ENCODE data around the gene STK39.
"Not testable (repeated sequence)": the region's sequence is repeated elsewhere in the genome, so short reads cannot be mapped to it uniquely, and the experiment has no call there.

Gene STK39

GRCh38 chr2:168056242-168056787, 191.1 kb downstream of the STK39 start:
- no peak overlapping the region for H3K4me3 ChIP-seq (ENCODE audit: low read depth, low read length)

- no peak overlapping the region for H3K4me3 ChIP-seq (ENCODE audit: low read depth, low read length)
Observed at GRCh38 chr2:168054657-168055056, 192.7 kb downstream of the STK39 start.

GRCh38 chr2:168053676-168054075, 193.7 kb downstream of the STK39 start:
- H3K4me3 ChIP-seq (ENCODE audit: low read depth, low read length), result no peak overlapping the region

GRCh38 chr2:168052773-168053172, 194.6 kb downstream of the STK39 start:
- H3K4me3 ChIP-seq (ENCODE audit: low read depth, low read length), result no peak overlapping the region

- no peak overlapping the region for H3K4me3 ChIP-seq (ENCODE audit: low read depth, low read length)
Observed at GRCh38 chr2:168050377-168050776, 197.0 kb downstream of the STK39 start.

GRCh38 chr2:168049609-168050008, 197.8 kb downstream of the STK39 start:
- no peak overlapping the region for H3K4me3 ChIP-seq (ENCODE audit: low read depth, low read length)

GRCh38 chr2:168047091-168047690, 200.2 kb downstream of the STK39 start:
- H3K4me3 ChIP-seq (ENCODE audit: low read depth, low read length), result no peak overlapping the region

GRCh38 chr2:168044579-168044978, 202.8 kb downstream of the STK39 start:
- H3K4me3 ChIP-seq (ENCODE audit: low read depth, low read length), result no peak overlapping the region

GRCh38 chr2:168044176-168044575, 203.2 kb downstream of the STK39 start:
- no peak overlapping the region for H3K4me3 ChIP-seq (ENCODE audit: low read depth, low read length)

- not testable (repeated sequence) for H3K4me3 ChIP-seq (ENCODE audit: low read depth, low read length)
Observed at GRCh38 chr2:168042127-168042824, 205.1 kb downstream of the STK39 start.

GRCh38 chr2:168039881-168040280, 207.5 kb downstream of the STK39 start:
- H3K4me3 ChIP-seq (ENCODE audit: low read depth, low read length), result no peak overlapping the region

- H3K4me3 ChIP-seq (ENCODE audit: low read depth, low read length), result no peak overlapping the region
Observed at GRCh38 chr2:168037778-168038177, 209.6 kb downstream of the STK39 start.

GRCh38 chr2:168035458-168035857, 211.9 kb downstream of the STK39 start:
- no peak overlapping the region for H3K4me3 ChIP-seq (ENCODE audit: low read depth, low read length)

GRCh38 chr2:168034616-168035015, 212.8 kb downstream of the STK39 start:
- no peak overlapping the region for H3K4me3 ChIP-seq (ENCODE audit: low read depth, low read length)

GRCh38 chr2:168033966-168034365, 213.4 kb downstream of the STK39 start:
- H3K4me3 ChIP-seq (ENCODE audit: low read depth, low read length), result no peak overlapping the region

- no peak overlapping the region for H3K4me3 ChIP-seq (ENCODE audit: low read depth, low read length)
Observed at GRCh38 chr2:168032091-168032490, 215.3 kb downstream of the STK39 start.

- no peak overlapping the region for H3K4me3 ChIP-seq (ENCODE audit: low read depth, low read length)
Observed at GRCh38 chr2:168030862-168031624, 216.4 kb downstream of the STK39 start.

- no peak overlapping the region for H3K4me3 ChIP-seq (ENCODE audit: low read depth, low read length)
Observed at GRCh38 chr2:168029071-168029470, 218.3 kb downstream of the STK39 start.

- no peak overlapping the region for H3K4me3 ChIP-seq (ENCODE audit: low read depth, low read length)
Observed at GRCh38 chr2:168028362-168028761, 219.0 kb downstream of the STK39 start.

GRCh38 chr2:168025487-168026202, 221.8 kb downstream of the STK39 start:
- no peak overlapping the region for H3K4me3 ChIP-seq (ENCODE audit: low read depth, low read length)

GRCh38 chr2:168024459-168024858, 222.9 kb downstream of the STK39 start:
- no peak overlapping the region for H3K4me3 ChIP-seq (ENCODE audit: low read depth, low read length)

All from iPS-11a (cell line).